Measurements from ENCODE around the gene SETBP1.

The SETBP1 gene

DNA sequence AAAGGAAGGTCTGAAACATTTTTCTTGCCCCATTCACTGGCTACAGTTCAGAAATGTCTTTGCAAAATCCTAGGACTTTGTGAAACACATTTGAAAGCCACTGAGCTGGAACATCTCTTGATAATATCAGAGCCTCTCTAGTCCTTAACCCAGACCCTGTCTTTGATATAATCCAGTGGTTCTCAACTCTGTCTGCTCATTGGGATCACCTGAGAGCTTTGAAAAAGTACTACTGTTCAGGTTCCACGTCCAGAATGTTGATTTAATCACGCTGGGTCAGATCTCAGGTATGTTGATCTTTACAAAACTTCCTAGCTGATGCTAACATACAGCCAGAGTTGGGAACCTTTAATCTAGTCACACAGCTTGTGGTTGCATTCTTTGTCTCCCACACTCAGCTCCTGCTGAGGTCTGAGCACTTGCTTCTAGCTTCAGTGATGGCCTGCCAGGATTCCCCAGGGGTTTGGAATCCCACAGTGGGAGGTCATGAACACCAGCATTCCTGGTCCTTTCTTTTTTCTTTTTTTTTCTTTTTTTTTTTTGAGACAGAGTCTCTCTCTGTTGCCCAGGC is 262.7 kb downstream of the SETBP1 start:
- Histone ChIP-seq H3K9me3 (ENCODE audit: control insufficient read depth, insufficient read depth, low read depth, low read length) (no peaks in the 10 kb centered on the region), H3K27me3 (ENCODE audit: control insufficient read depth, insufficient read depth, low read length) (no peaks in the 10 kb centered on the region), H3K4me1 (ENCODE audit: control insufficient read depth, insufficient read depth, low read length) (peaks cover 28% of the 10 kb centered on the region), H3K4me3 (ENCODE audit: low read depth, low read length) (no peak overlapping the region), H3K9ac (ENCODE audit: low read length) (no peak overlapping the region), H3K27ac (ENCODE audit: low read depth, low read length) (no peak overlapping the region), H3K36me3 (ENCODE audit: control insufficient read depth, insufficient read depth, low read length) (no peaks in the 10 kb centered on the region)

DNA sequence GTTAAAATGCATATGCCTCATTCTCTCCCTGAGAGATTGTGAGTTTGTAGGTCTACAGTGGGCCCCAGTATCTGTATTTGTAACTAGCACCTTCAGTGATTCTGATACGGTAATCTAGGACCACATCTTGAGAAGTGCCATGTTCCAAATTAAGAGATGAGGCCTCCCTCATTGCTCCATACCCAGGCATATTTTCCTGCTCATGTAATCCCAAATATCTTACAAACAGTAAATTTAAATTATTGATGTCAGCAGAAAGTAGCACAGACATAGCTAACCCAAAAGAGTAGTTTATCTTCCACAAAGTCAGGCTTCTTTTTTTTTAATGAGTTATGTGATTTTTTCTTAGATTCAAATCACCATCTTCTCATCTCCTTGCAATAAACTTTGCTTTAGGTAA is 263.8 kb downstream of the SETBP1 start:
- H3K36me3 ChIP-seq (ENCODE audit: control insufficient read depth, insufficient read depth, low read length), result no peaks in the 10 kb centered on the region
- H3K4me3 ChIP-seq (ENCODE audit: low read depth, low read length), result no peak overlapping the region
- H3K9me3 ChIP-seq (ENCODE audit: control insufficient read depth, insufficient read depth, low read depth, low read length), result no peaks in the 10 kb centered on the region
- no peaks in the 10 kb centered on the region for H3K27me3 ChIP-seq (ENCODE audit: control insufficient read depth, insufficient read depth, low read length)
- no peak overlapping the region for H3K27ac ChIP-seq (ENCODE audit: low read depth, low read length)
- no peak overlapping the region for H3K9ac ChIP-seq (ENCODE audit: low read length)
- H3K4me1 ChIP-seq (ENCODE audit: control insufficient read depth, insufficient read depth, low read length), result peaks cover 25% of the 10 kb centered on the region

- H3K9me3 ChIP-seq (ENCODE audit: control insufficient read depth, insufficient read depth, low read depth, low read length), result no peaks in the 10 kb centered on the region
- no peaks in the 10 kb centered on the region for H3K27me3 ChIP-seq (ENCODE audit: control insufficient read depth, insufficient read depth, low read length)
- H3K4me3 ChIP-seq (ENCODE audit: low read depth, low read length), result no peak overlapping the region
- H3K9ac ChIP-seq (ENCODE audit: low read length), result no peak overlapping the region
- no peaks in the 10 kb centered on the region for H3K36me3 ChIP-seq (ENCODE audit: control insufficient read depth, insufficient read depth, low read length)
- H3K4me1 ChIP-seq (ENCODE audit: control insufficient read depth, insufficient read depth, low read length), result peaks cover 25% of the 10 kb centered on the region
- no peak overlapping the region for H3K27ac ChIP-seq (ENCODE audit: low read depth, low read length)
Observed at GRCh38 chr18:44945888-44946401, 265.3 kb downstream of the SETBP1 start.

DNA sequence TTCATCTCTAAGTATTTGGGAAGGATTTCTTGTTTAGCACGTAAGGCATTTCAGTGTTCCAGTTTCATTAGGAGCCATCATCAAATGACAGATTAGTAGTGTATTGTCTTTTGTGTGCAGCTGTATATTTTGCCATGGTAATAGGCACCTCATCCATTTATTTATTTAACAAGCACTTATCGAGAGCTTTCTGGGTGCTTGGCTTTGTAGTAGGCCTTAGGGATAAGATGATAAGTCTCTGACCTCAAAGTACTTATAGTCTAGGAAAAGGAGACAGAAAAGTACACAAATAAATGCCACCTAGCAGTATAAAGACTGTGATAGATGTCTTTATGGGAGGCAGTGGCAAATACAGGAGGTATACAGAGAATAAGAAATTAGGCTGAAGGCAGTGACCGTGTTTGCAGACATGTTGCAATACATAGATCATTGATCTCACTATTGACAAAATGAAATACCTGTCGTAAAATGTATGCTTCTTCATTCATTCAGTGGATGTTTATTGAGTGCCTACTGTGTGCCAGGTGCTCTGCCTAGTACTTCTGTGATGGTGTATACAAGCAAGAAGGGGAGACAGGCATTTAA is 265.9 kb downstream of the SETBP1 start:
- H3K9ac ChIP-seq (ENCODE audit: low read length), result no peak overlapping the region
- no peaks in the 10 kb centered on the region for H3K9me3 ChIP-seq (ENCODE audit: control insufficient read depth, insufficient read depth, low read depth, low read length)
- no peaks in the 10 kb centered on the region for H3K36me3 ChIP-seq (ENCODE audit: control insufficient read depth, insufficient read depth, low read length)
- no peak overlapping the region for H3K4me3 ChIP-seq (ENCODE audit: low read depth, low read length)
- H3K4me1 ChIP-seq (ENCODE audit: control insufficient read depth, insufficient read depth, low read length), result peaks cover 25% of the 10 kb centered on the region
- H3K27me3 ChIP-seq (ENCODE audit: control insufficient read depth, insufficient read depth, low read length), result no peaks in the 10 kb centered on the region
- H3K27ac ChIP-seq (ENCODE audit: low read depth, low read length), result no peak overlapping the region

GRCh38 chr18:44949967-44950366 is 269.3 kb downstream of the SETBP1 start:
- no peaks in the 10 kb centered on the region for H3K36me3 ChIP-seq (ENCODE audit: control insufficient read depth, insufficient read depth, low read length)
- no peaks in the 10 kb centered on the region for H3K27me3 ChIP-seq (ENCODE audit: control insufficient read depth, insufficient read depth, low read length)
- H3K9me3 ChIP-seq (ENCODE audit: control insufficient read depth, insufficient read depth, low read depth, low read length), result no peaks in the 10 kb centered on the region
- H3K4me3 ChIP-seq (ENCODE audit: low read depth, low read length), result no peak overlapping the region
- H3K4me1 ChIP-seq (ENCODE audit: control insufficient read depth, insufficient read depth, low read length), result peaks cover 13% of the 10 kb centered on the region
- H3K9ac ChIP-seq (ENCODE audit: low read length), result no peak overlapping the region
- no peak overlapping the region for H3K27ac ChIP-seq (ENCODE audit: low read depth, low read length)

- Histone ChIP-seq H3K4me1 (ENCODE audit: control insufficient read depth, insufficient read depth, low read length) (peaks cover 7% of the 10 kb centered on the region), H3K27ac (ENCODE audit: low read depth, low read length) (no peak overlapping the region), H3K4me3 (ENCODE audit: low read depth, low read length) (no peak overlapping the region), H3K9me3 (ENCODE audit: control insufficient read depth, insufficient read depth, low read depth, low read length) (no peaks in the 10 kb centered on the region), H3K27me3 (ENCODE audit: control insufficient read depth, insufficient read depth, low read length) (no peaks in the 10 kb centered on the region), H3K36me3 (ENCODE audit: control insufficient read depth, insufficient read depth, low read length) (no peaks in the 10 kb centered on the region), H3K9ac (ENCODE audit: low read length) (no peak overlapping the region)
Observed at GRCh38 chr18:44950685-44951195, 270.1 kb downstream of the SETBP1 start.

DNA sequence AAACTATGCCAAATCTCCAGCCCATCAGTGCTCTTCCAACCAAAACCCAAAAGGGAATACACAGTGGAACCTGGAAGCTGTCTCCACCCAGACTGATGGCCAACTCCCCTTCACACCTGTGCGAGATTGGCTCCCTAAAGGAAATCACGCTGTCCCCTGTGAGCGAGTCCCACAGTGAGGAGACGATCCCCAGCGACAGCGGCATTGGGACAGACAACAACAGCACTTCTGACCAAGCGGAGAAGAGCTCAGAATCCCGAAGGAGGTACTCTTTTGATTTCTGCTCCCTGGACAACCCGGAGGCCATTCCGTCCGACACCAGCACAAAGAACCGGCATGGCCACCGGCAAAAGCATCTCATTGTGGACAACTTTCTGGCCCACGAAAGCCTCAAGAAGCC is 271.1 kb downstream of the SETBP1 start:
- Histone ChIP-seq H3K4me1 (ENCODE audit: control insufficient read depth, insufficient read depth, low read length) (no peaks in the 10 kb centered on the region), H3K9ac (ENCODE audit: low read length) (no peak overlapping the region), H3K9me3 (ENCODE audit: control insufficient read depth, insufficient read depth, low read depth, low read length) (no peaks in the 10 kb centered on the region), H3K27me3 (ENCODE audit: control insufficient read depth, insufficient read depth, low read length) (no peaks in the 10 kb centered on the region), H3K36me3 (ENCODE audit: control insufficient read depth, insufficient read depth, low read length) (no peaks in the 10 kb centered on the region), H3K4me3 (ENCODE audit: low read depth, low read length) (no peak overlapping the region), H3K27ac (ENCODE audit: low read depth, low read length) (no peak overlapping the region)

DNA sequence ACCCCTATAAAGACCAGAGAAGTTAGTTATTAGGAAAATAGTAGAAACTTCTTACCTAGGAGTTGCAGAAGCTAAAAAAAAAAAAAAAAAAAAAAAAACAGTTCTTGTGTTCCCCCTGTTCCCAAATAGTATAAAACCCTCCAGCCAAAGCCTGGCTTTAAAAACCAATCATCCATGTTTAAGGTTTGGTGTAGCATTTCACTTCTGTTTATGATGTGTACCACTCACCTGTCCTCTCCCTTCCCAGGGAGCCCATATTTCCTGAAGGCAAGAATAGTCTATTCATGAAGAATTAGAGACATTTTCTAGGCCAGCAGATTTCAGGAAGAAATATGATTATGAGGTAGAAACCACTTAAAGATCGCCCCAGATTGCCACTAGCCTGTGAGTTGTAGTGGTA is 273.6 kb downstream of the SETBP1 start:
- H3K9me3 ChIP-seq (ENCODE audit: control insufficient read depth, insufficient read depth, low read depth, low read length), result no peaks in the 10 kb centered on the region
- H3K27me3 ChIP-seq (ENCODE audit: control insufficient read depth, insufficient read depth, low read length), result no peaks in the 10 kb centered on the region
- no peak overlapping the region for H3K27ac ChIP-seq (ENCODE audit: low read depth, low read length)
- H3K36me3 ChIP-seq (ENCODE audit: control insufficient read depth, insufficient read depth, low read length), result no peaks in the 10 kb centered on the region
- H3K4me1 ChIP-seq (ENCODE audit: control insufficient read depth, insufficient read depth, low read length), result no peaks in the 10 kb centered on the region
- no peak overlapping the region for H3K4me3 ChIP-seq (ENCODE audit: low read depth, low read length)
- H3K9ac ChIP-seq (ENCODE audit: low read length), result no peak overlapping the region

GRCh38 chr18:44955825-44956224 is 275.1 kb downstream of the SETBP1 start:
- H3K9ac ChIP-seq (ENCODE audit: low read length), result no peak overlapping the region
- no peaks in the 10 kb centered on the region for H3K9me3 ChIP-seq (ENCODE audit: control insufficient read depth, insufficient read depth, low read depth, low read length)
- no peaks in the 10 kb centered on the region for H3K27me3 ChIP-seq (ENCODE audit: control insufficient read depth, insufficient read depth, low read length)
- no peak overlapping the region for H3K4me3 ChIP-seq (ENCODE audit: low read depth, low read length)
- no peaks in the 10 kb centered on the region for H3K4me1 ChIP-seq (ENCODE audit: control insufficient read depth, insufficient read depth, low read length)
- no peak overlapping the region for H3K27ac ChIP-seq (ENCODE audit: low read depth, low read length)
- H3K36me3 ChIP-seq (ENCODE audit: control insufficient read depth, insufficient read depth, low read length), result no peaks in the 10 kb centered on the region

DNA sequence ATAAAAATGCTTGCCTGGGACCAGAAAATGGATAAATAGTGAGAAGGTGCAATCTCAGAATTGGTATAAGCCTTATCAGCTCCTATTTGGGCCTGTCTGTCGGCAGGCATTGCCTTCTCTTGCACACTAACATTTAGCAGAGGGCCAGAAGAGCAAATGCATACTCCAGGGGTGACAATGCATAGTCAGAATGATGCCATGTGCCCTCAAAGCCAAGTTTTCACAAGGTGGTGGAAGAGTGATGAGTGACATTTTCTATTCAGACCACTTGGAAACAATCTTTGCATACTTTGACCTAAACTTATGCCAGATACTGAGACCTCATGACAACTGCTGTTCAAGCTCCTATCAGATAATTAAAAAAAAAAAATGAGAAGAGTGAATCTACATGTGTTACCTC is 276.3 kb downstream of the SETBP1 start:
- H3K9ac ChIP-seq (ENCODE audit: low read length), result no peak overlapping the region
- H3K4me1 ChIP-seq (ENCODE audit: control insufficient read depth, insufficient read depth, low read length), result no peaks in the 10 kb centered on the region
- no peaks in the 10 kb centered on the region for H3K27me3 ChIP-seq (ENCODE audit: control insufficient read depth, insufficient read depth, low read length)
- H3K36me3 ChIP-seq (ENCODE audit: control insufficient read depth, insufficient read depth, low read length), result no peaks in the 10 kb centered on the region
- no peaks in the 10 kb centered on the region for H3K9me3 ChIP-seq (ENCODE audit: control insufficient read depth, insufficient read depth, low read depth, low read length)
- no peak overlapping the region for H3K4me3 ChIP-seq (ENCODE audit: low read depth, low read length)
- H3K27ac ChIP-seq (ENCODE audit: low read depth, low read length), result no peak overlapping the region

GRCh38 chr18:44957461-44957860 is 276.8 kb downstream of the SETBP1 start:
- Histone ChIP-seq H3K27me3 (ENCODE audit: control insufficient read depth, insufficient read depth, low read length) (no peaks in the 10 kb centered on the region), H3K27ac (ENCODE audit: low read depth, low read length) (no peak overlapping the region), H3K9ac (ENCODE audit: low read length) (no peak overlapping the region), H3K9me3 (ENCODE audit: control insufficient read depth, insufficient read depth, low read depth, low read length) (no peaks in the 10 kb centered on the region), H3K36me3 (ENCODE audit: control insufficient read depth, insufficient read depth, low read length) (no peaks in the 10 kb centered on the region), H3K4me3 (ENCODE audit: low read depth, low read length) (no peak overlapping the region), H3K4me1 (ENCODE audit: control insufficient read depth, insufficient read depth, low read length) (no peaks in the 10 kb centered on the region)

Measured in HUES6 (cell line).